ENCODE results near the gene NLRP8.
"Not testable (repeated sequence)": the region's sequence is repeated elsewhere in the genome, so short reads cannot be mapped to it uniquely, and the experiment has no call there.

The NLRP8 gene

GRCh38 chr19:55980415-55980814 is 32.8 kb downstream of the NLRP8 start:
- no peak for DNase-seq

- DNase-seq, result no peak
Observed at GRCh38 chr19:55985254-55985653, 37.6 kb downstream of the NLRP8 start.

GRCh38 chr19:55986487-55986886 is 38.9 kb downstream of the NLRP8 start, which contains the start of gene NLRP5:
Gene NLRP5, plus strand, starts transcription at chr19:55986775.
- no peak for DNase-seq

- no peak for DNase-seq
Observed at GRCh38 chr19:55990831-55991230, 43.2 kb downstream of the NLRP8 start.

GRCh38 chr19:55993492-55993891 is 45.9 kb downstream of the NLRP8 start:
- DNase-seq, result no peak

GRCh38 chr19:56014765-56015164 is 67.1 kb downstream of the NLRP8 start:
- DNase-seq, result no peak

- no peak for DNase-seq
Observed at GRCh38 chr19:56015756-56016155, 68.1 kb downstream of the NLRP8 start.

- not testable (repeated sequence) for DNase-seq
Observed at GRCh38 chr19:56019325-56019724, 71.7 kb downstream of the NLRP8 start.

GRCh38 chr19:56020355-56020975 is 72.8 kb downstream of the NLRP8 start:
- DNase-seq, result not testable (repeated sequence)

GRCh38 chr19:56026769-56027168 is 79.1 kb downstream of the NLRP8 start:
- DNase-seq, result no peak

Measured in activated T-cell treated with anti-CD3 and anti-CD28 coated beads for 4 hours (primary cell).